ENCODE results near the gene PI4KA. TPM values are rescaled to one million over a fixed set of nuclear protein-coding genes. Genes with fewer than 3 reads are reported as not detected.

The PI4KA gene
- total RNA-seq, 1 experiment from 2014 or later: 65.8 TPM

- no peaks in the 10 kb centered on the region for H3K27me3 ChIP-seq (ENCODE audit: insufficient read depth, low read length)
- H2BK12ac ChIP-seq (ENCODE audit: insufficient read length, low read depth, low read length): no peak overlapping the region
- H3K9me3 ChIP-seq (ENCODE audit: control insufficient read depth, low read depth, low read length): no peaks in the 10 kb centered on the region
- no peak overlapping the region for H3K14ac ChIP-seq (ENCODE audit: insufficient read depth, low read length)
- no peaks in the 10 kb centered on the region for H3K79me2 ChIP-seq (ENCODE audit: insufficient read depth, low read length)
- H3K18ac ChIP-seq (ENCODE audit: insufficient read length, low read depth, low read length): no peak overlapping the region
- no peak overlapping the region for H3K56ac ChIP-seq (ENCODE audit: insufficient read length, low read depth, low read length)
- no peak overlapping the region for H3T11ph ChIP-seq (ENCODE audit: low read length)
- H3K4me2 ChIP-seq (ENCODE audit: insufficient read depth, insufficient read length, low read length): no peak overlapping the region
- H2BK20ac ChIP-seq (ENCODE audit: low read depth, low read length, poor library complexity, severe bottlenecking): no peak overlapping the region
- H3K36me3 Mint-ChIP-seq (ENCODE audit: insufficient read depth in 1 of 3, low read depth in 3 of 3): peaks cover 6 to 34% (median 10%) of the 10 kb centered on the region in 3 experiments; a peak in 6 of 7 replicates
- no peak overlapping the region for H3K23ac ChIP-seq (ENCODE audit: insufficient read length, low read depth, low read length)
- H2BK120ac ChIP-seq (ENCODE audit: low read depth, low read length, poor library complexity, severe bottlenecking): no peak overlapping the region
- no peak overlapping the region for H3K4ac ChIP-seq (ENCODE audit: low read depth, low read length)
- H3K4me1 Mint-ChIP-seq: no peaks in the 10 kb centered on the region
- no peaks in the 10 kb centered on the region for H3K79me1 ChIP-seq (ENCODE audit: insufficient read depth, low read depth, low read length, poor library complexity, severe bottlenecking)
- H4K20me1 ChIP-seq (ENCODE audit: control insufficient read depth, insufficient read depth, insufficient read length): no peaks in the 10 kb centered on the region
- no peak overlapping the region for H2AFZ ChIP-seq (ENCODE audit: low read length)
- no peak overlapping the region for H4K91ac ChIP-seq (ENCODE audit: insufficient read length, low read depth, low read length)
- H2BK15ac ChIP-seq (ENCODE audit: low read depth, low read length): no peak overlapping the region
- no peak overlapping the region for H3K9ac ChIP-seq (ENCODE audit: extremely low read depth, insufficient read length, low read length)
- no peak overlapping the region; a peak in 1 of 7 replicates for H3K27ac Mint-ChIP-seq
- H2BK5ac ChIP-seq (ENCODE audit: insufficient read length, low read length): no peak overlapping the region
- no peak overlapping the region for H2AK5ac ChIP-seq (ENCODE audit: insufficient read length, low read length)
- no peak for DNase-seq
- no peak overlapping the region for H4K8ac ChIP-seq (replicated peaks; ENCODE audit: insufficient read length, low read depth, low read length)
- H3K23me2 ChIP-seq (ENCODE audit: insufficient read length, low read depth, low read length, poor library complexity, severe bottlenecking): no peaks in the 10 kb centered on the region
- H4K5ac ChIP-seq (ENCODE audit: insufficient read length, low read depth, low read length): no peak overlapping the region
- H3K27me3 Mint-ChIP-seq (ENCODE audit: low read depth): no peaks in the 10 kb centered on the region
- no peaks in the 10 kb centered on the region for H3K9me3 Mint-ChIP-seq
- no peak overlapping the region for H3K4me3 Mint-ChIP-seq
- H3K27ac ChIP-seq (ENCODE audit: insufficient read length, low read depth, low read length): no peak overlapping the region
- no CpG with 5 or more reads among the region's 7 CpGs for whole genome bisulfite sequencing (ENCODE audit: extremely low coverage, insufficient read length, low lambda C conversion rate)
- TF ChIP-seq, protein P1, sequence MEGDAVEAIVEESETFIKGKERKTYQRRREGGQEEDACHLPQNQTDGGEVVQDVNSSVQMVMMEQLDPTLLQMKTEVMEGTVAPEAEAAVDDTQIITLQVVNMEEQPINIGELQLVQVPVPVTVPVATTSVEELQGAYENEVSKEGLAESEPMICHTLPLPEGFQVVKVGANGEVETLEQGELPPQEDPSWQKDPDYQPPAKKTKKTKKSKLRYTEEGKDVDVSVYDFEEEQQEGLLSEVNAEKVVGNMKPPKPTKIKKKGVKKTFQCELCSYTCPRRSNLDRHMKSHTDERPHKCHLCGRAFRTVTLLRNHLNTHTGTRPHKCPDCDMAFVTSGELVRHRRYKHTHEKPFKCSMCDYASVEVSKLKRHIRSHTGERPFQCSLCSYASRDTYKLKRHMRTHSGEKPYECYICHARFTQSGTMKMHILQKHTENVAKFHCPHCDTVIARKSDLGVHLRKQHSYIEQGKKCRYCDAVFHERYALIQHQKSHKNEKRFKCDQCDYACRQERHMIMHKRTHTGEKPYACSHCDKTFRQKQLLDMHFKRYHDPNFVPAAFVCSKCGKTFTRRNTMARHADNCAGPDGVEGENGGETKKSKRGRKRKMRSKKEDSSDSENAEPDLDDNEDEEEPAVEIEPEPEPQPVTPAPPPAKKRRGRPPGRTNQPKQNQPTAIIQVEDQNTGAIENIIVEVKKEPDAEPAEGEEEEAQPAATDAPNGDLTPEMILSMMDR (conservative IDR thresholded peaks at IDR 0.05): no peak
- H3K4me1 ChIP-seq (ENCODE audit: insufficient read depth, low read length): no peaks in the 10 kb centered on the region
Measured at GRCh38 chr22:20764471-20764720, 94.2 kb downstream of the PI4KA start.
